MM.1S (cell line): ENCODE measurements around the gene PCDHGB1.
A peak's percentile ranks its signal among the peaks of the same experiment; 100 is the strongest.

ENCODE experiments used
- DNase-seq: peaks from one replicate; pipeline ENCODE4 v3.0.0-alpha.2; 2015
- H2AFZ ChIP-seq: fragments of 300-600 bp; sonication (generic); 2 replicates; pipeline ENCODE4 v1.6.0; 2016; ENCODE audit warnings: antibody characterized with exemption, low read length
- H3F3A ChIP-seq: fragments of 300-600 bp; sonication (generic); 2 replicates; pipeline ENCODE4 v1.6.1; 2016; ENCODE audit warnings: mild to moderate bottlenecking, antibody characterized with exemption, low read length, moderate library complexity, mixed read lengths; ENCODE audit not compliant: insufficient read depth
- H3K27ac ChIP-seq: fragments of 300-600 bp; sonication (generic); 2 replicates; pipeline ENCODE4 v1.5.1; 2016; ENCODE audit warnings: mild to moderate bottlenecking, low read length
- H3K27me3 ChIP-seq: fragments of 300-600 bp; sonication (generic); replicated peaks from 2 replicates; pipeline ENCODE4 v1.6.0; 2016; ENCODE audit warnings: low read length; ENCODE audit not compliant: insufficient read depth
- H3K36me3 ChIP-seq: fragments of 300-600 bp; sonication (generic); replicated peaks from 2 replicates; pipeline ENCODE4 v1.6.1; 2016; ENCODE audit warnings: mild to moderate bottlenecking, low read length, mixed read lengths; ENCODE audit not compliant: insufficient read depth
- H3K4me1 ChIP-seq: fragments of 300-600 bp; sonication (generic); 2 replicates; pipeline ENCODE4 v1.6.1; 2016; ENCODE audit warnings: low read length, mixed read lengths
- H3K4me2 ChIP-seq: fragments of 300-600 bp; sonication (generic); 2 replicates; pipeline ENCODE4 v1.6.0; 2016; ENCODE audit warnings: low read depth, low read length
- H3K4me3 ChIP-seq: fragments of 300-600 bp; sonication (generic); 2 replicates; pipeline ENCODE4 v1.5.1; 2016; ENCODE audit warnings: low read length, mixed read lengths
- H3K79me2 ChIP-seq: fragments of 300-600 bp; sonication (generic); 2 replicates; pipeline ENCODE4 v1.6.1; 2016; ENCODE audit warnings: mixed run types, low read length, mixed read lengths
- H3K9ac ChIP-seq: fragments of 300-600 bp; sonication (generic); 2 replicates; pipeline ENCODE4 v1.6.1; 2016; ENCODE audit warnings: low read length, mixed read lengths
- H3K9me2 ChIP-seq: fragments of 300-600 bp; sonication (generic); replicated peaks from 2 replicates; pipeline ENCODE4 v1.6.1; 2016; ENCODE audit warnings: mild to moderate bottlenecking, low read length, mixed read lengths; ENCODE audit not compliant: insufficient read depth
- H3K9me3 ChIP-seq: fragments of 300-600 bp; sonication (generic); replicated peaks from 2 replicates; pipeline ENCODE4 v1.6.1; 2016; ENCODE audit warnings: mild to moderate bottlenecking, low read length, mixed read lengths; ENCODE audit not compliant: insufficient read depth
- H4K20me1 ChIP-seq: fragments of 300-600 bp; sonication (generic); 2 replicates; pipeline ENCODE4 v1.6.1; 2016; ENCODE audit warnings: mild to moderate bottlenecking, low read length, moderate library complexity, mixed read lengths; ENCODE audit not compliant: insufficient read depth
- EZH2 ChIP-seq: fragments of 300-600 bp; sonication (generic); optimal IDR thresholded peaks from 2 replicates; pipeline ENCODE3; 2017; ENCODE audit warnings: low read depth, mild to moderate bottlenecking, antibody characterized with exemption, low read length, mixed read lengths
- EZH2phosphoT487 ChIP-seq: fragments of 300-600 bp; sonication (generic); IDR thresholded peaks from 2 replicates; pipeline ENCODE4 v1.6.1; 2018; ENCODE audit warnings: antibody characterized with exemption, low read length
- TF ChIP-seq, protein P1 (sequence below): fragments of 300-600 bp; sonication (generic); IDR thresholded peaks from 2 replicates; pipeline ENCODE4 v1.5.1; 2016; ENCODE audit warnings: antibody characterized with exemption, low read length, mixed read lengths

The PCDHGB1 gene

DNA sequence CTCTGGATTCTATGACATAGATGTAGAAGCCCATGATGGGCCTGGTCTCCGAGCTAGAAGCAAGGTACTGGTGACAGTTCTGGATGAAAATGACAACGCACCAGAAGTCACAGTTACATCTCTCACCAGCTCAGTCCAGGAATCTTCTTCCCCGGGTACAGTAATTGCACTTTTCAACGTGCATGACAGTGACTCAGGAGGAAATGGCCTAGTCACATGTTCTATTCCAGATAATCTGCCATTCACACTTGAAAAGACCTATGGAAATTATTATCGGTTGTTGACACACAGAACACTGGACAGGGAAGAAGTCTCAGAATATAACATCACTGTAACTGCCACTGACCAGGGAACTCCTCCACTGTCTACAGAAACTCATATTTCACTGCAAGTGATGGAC, 6.2 kb downstream of the PCDHGB1 start:
- Histone ChIP-seq H3K79me2 (no peaks in the 10 kb centered on the region), H3K4me3 (no peak overlapping the region), H4K20me1 (no peaks in the 10 kb centered on the region), H3K4me2 (no peak overlapping the region), H3K9ac (no peak overlapping the region), H3K36me3 (no peaks in the 10 kb centered on the region), H3K27ac (no peak overlapping the region), H3K9me2 (no peaks in the 10 kb centered on the region), H3K9me3 (no peaks in the 10 kb centered on the region), H3K27me3 (no peaks in the 10 kb centered on the region), H3F3A (no peaks in the 10 kb centered on the region), H3K4me1 (no peaks in the 10 kb centered on the region), H2AFZ (no peak overlapping the region)
- no peak for TF ChIP-seq EZH2
- no peak for TF ChIP-seq EZH2phosphoT487
- TF ChIP-seq, protein P1, sequence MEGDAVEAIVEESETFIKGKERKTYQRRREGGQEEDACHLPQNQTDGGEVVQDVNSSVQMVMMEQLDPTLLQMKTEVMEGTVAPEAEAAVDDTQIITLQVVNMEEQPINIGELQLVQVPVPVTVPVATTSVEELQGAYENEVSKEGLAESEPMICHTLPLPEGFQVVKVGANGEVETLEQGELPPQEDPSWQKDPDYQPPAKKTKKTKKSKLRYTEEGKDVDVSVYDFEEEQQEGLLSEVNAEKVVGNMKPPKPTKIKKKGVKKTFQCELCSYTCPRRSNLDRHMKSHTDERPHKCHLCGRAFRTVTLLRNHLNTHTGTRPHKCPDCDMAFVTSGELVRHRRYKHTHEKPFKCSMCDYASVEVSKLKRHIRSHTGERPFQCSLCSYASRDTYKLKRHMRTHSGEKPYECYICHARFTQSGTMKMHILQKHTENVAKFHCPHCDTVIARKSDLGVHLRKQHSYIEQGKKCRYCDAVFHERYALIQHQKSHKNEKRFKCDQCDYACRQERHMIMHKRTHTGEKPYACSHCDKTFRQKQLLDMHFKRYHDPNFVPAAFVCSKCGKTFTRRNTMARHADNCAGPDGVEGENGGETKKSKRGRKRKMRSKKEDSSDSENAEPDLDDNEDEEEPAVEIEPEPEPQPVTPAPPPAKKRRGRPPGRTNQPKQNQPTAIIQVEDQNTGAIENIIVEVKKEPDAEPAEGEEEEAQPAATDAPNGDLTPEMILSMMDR = no peak
- DNase-seq = no peak

DNA sequence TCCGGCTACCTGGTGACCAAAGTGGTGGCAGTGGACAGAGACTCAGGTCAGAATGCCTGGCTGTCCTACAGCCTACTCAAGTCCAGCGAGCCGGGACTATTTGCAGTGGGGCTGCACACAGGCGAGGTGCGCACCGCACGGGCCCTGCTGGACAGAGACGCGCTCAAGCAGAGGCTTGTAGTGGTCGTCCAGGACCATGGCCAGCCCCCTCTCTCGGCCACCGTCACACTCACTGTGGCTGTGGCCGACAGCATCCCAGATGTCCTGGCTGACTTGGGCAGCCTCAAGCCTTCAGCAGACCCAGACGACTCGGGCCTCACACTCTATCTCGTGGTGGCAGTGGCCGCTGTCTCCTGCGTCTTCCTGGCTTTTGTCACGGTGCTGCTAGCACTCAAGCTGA, 7.1 kb downstream of the PCDHGB1 start:
- Histone ChIP-seq H2AFZ (no peak overlapping the region), H3K9me3 (no peaks in the 10 kb centered on the region), H3K4me2 (no peak overlapping the region), H3K27me3 (no peaks in the 10 kb centered on the region), H3K4me3 (no peak overlapping the region), H3K9me2 (no peaks in the 10 kb centered on the region), H3F3A (no peaks in the 10 kb centered on the region), H3K4me1 (no peaks in the 10 kb centered on the region), H3K36me3 (no peaks in the 10 kb centered on the region), H3K9ac (no peak overlapping the region), H3K27ac (no peak overlapping the region), H3K79me2 (no peaks in the 10 kb centered on the region), H4K20me1 (no peaks in the 10 kb centered on the region)
- no peak for DNase-seq
- TF ChIP-seq EZH2 (no peak), EZH2phosphoT487 (no peak)
- TF ChIP-seq, protein P1 = no peak

DNA sequence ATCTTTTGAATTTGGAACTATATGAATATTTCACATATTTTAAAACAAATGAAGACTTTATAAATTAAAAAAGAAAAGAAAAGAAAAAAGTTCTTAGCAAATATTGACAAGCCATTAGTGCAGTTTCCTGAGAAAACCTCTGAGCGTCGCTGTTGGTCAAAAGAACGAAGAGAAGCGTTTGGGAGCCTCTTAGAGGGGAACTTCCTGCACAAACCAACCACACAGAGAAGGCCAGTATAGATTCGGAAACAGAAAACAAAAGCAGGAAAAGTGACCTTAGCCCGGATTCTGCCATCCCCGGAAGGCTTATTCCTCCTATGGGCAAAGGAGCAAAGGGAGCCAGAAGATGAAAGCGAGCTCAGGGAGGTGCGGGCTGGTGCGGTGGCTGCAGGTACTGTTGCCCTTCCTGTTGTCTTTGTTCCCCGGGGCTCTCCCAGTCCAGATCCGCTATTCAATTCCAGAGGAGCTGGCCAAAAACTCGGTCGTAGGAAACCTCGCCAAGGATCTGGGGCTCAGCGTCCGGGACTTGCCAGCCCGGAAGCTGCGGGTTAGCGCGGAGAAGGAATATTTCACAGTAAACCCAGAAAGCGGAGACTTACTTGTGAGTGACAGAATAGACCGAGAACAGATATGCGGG, 10.0 kb downstream of the PCDHGB1 start, which contains the start of gene PCDHGB2:
TSS of gene PCDHGB2 (plus strand) at position 205 of the 637 bp plus-strand sequence. CDS start at position 347, 142 bp downstream.
- Histone ChIP-seq H3K9me2 (no peaks in the 10 kb centered on the region), H3K9ac (no peak within 1 kb of the TSS), H3F3A (no peaks in the 10 kb centered on the region), H4K20me1 (no peaks in the 10 kb centered on the region), H3K9me3 (no peaks in the 10 kb centered on the region), H3K36me3 (no peaks in the 10 kb centered on the region), H3K4me2 (peak within 1 kb of the TSS; percentile 46), H3K27me3 (no peaks in the 10 kb centered on the region; the same call in 1 of the 2 replicates), H3K79me2 (no peaks in the 10 kb centered on the region), H2AFZ (peak within 1 kb of the TSS; percentile 55; the same call in 1 of the 2 replicates), H3K27ac (no peak within 1 kb of the TSS), H3K4me3 (peak within 1 kb of the TSS; percentile 48), H3K4me1 (no peaks in the 10 kb centered on the region)
- TF ChIP-seq EZH2phosphoT487 (no peak), EZH2 (no peak)
- TF ChIP-seq, protein P1 = peak; percentile 46
- peak; percentile 50 for DNase-seq
